HG03378 (cell line): ENCODE results near the gene SLC13A1.
"Not testable (repeated sequence)": the region's sequence is repeated elsewhere in the genome, so short reads cannot be mapped to it uniquely, and the experiment has no call there.

Experiments
- ATAC-seq: cut with Tn5 transposase; IDR thresholded peaks from one replicate; pipeline ENCODE4 v1.9.1; 2021; ENCODE audit warnings: mild to moderate bottlenecking, moderate library complexity; ENCODE audit not compliant: unreplicated experiment

SLC13A1 gene

GRCh38 chr7:123131961-123132360, 67.8 kb downstream of the SLC13A1 start:
- no peak for ATAC-seq

- no peak for ATAC-seq
Measured at GRCh38 chr7:123131556-123131955, 68.2 kb downstream of the SLC13A1 start.

DNA sequence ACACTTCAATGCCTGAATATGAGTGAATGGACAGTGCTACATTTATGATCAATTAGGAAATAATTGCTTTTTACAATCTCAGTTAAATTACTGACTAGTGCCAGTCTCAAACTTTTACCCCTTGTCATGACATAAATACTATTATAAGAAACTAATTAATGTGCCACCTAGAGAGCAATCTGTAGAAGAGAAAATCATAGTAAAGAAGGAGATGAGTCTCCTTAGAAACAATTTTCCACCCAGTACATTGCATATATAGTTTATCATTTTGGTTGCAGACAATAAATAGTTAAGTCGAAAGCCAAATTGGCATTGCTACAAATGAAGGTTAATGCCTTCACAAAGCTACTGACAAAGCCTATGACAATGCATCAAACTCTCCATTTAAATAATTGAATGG, 68.6 kb downstream of the SLC13A1 start:
- no peak for ATAC-seq

GRCh38 chr7:123126691-123127090, 73.1 kb downstream of the SLC13A1 start:
- no peak for ATAC-seq

DNA sequence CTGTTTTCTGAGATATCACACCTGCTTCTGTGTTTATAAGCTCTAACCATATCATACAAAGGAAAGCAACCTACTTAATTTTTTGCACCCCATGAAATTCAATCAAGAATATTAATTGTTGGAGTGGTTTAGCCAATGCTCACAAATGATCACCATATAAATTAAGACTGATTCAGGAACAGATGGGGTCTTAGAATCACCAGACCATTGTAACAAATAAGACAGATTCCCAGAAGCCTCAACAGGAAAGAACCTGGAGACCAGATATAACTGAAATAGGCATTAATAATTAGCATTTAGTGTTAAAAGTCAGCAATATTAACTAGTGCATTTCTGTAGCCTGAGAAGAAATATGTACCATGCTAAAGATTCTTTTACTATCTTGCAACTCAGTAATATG, 73.6 kb downstream of the SLC13A1 start:
- no peak for ATAC-seq

GRCh38 chr7:123125231-123125630, 74.5 kb downstream of the SLC13A1 start:
- ATAC-seq = no peak

DNA sequence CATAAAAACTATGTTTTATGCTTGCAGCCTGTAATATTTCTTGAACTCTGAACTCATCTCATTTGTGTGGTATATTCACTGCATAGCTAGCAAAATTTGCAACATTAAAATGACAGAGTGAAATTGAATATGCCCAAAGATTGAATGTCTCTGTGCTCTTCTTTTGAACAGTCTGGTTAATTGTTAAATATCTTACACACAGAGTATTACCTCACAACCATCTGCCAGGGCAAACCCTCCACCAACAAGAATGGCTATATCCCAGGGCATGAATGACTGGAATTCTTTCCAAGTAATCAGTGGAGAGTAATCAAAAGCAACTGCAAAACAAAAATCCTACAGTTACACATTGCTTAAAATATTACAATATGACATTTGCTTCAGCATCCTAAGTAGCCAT, 76.9 kb downstream of the SLC13A1 start:
- ATAC-seq = no peak

- no peak for ATAC-seq
Measured at GRCh38 chr7:123120286-123120685, 79.5 kb downstream of the SLC13A1 start.

GRCh38 chr7:123115331-123115730, 84.4 kb downstream of the SLC13A1 start:
- ATAC-seq = no peak

DNA sequence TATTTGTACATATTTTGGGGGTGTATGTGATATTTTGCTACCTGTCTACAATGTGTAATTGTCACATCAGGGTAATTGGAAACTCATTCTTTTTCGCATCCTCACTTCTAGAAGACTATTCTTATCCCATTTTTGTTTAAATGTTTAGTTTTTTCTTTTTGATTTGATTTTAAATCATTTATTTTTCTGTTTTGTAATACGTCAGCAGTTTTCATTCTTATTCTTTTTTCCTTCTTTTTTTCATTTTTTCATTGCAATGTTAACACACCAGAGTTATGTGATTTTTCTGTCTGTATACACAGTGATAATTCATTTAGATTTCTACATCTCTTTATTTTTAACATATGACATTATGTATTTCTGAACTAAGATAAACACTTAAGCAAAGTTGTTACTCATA, 85.5 kb downstream of the SLC13A1 start:
- ATAC-seq = no peak

GRCh38 chr7:123112833-123113232, 86.9 kb downstream of the SLC13A1 start:
- no peak for ATAC-seq

DNA sequence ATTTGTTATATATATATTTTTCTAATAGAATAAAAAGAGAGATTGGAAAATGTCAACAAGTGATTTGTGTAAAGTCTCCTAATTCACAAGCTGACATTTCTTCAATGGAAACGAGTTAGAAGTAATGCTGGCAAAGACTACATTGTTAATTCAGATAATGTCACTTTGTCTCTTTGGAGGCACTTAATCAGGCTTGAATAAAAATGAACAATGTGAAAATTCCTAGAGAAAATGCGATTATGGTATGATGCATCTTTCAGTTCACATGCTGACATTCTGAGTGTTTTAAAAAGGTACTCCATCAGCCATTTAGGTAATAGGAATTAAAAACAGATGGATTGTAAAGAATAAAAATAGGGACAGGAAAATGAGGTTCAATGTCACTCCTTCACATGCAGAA, 100.1 kb downstream of the SLC13A1 start:
- no peak for ATAC-seq

DNA sequence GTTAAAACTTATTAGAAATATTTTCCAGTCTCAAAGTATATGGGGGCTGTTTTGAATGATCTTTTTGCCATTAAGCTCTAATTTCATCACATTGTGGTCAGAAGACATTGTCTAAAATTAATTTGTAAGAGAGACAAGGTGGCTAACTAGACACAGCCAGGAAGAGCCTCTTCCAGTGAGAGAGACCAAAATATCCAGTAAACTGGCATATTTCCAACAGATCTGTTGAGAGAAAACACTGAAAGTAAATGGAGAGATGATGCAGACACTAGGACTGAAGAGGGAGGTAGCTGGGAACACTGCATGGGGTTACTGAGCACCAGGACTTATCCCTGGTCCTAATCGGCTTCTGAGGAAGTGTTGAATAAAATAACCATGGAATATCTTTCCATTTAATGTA, 102.8 kb downstream of the SLC13A1 start:
- ATAC-seq = no peak

DNA sequence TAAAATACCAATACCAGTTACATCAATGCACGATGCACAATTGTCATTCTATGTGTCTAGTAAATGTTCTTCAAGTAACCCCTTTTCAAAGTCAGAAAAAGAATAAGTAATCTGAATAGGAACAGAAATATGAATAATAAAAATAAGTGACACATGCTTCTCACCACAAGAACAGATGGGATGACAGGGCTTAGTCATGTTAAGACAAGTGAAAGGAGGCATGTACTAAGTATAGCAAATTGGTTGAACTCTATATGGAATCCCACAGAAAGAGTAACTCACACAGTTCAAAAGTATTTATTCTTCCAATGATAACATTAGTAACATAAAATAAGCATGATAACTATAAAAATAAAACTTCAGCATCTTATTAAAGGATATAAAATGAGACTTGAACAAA, 103.3 kb downstream of the SLC13A1 start:
- ATAC-seq = no peak

GRCh38 chr7:123090456-123090855, 109.3 kb downstream of the SLC13A1 start:
- ATAC-seq = no peak

- ATAC-seq = not testable (repeated sequence)
Measured at GRCh38 chr7:123086910-123087309, 112.9 kb downstream of the SLC13A1 start.

GRCh38 chr7:123084861-123085260, 114.9 kb downstream of the SLC13A1 start:
- ATAC-seq = not testable (repeated sequence)

- no peak for ATAC-seq
Measured at GRCh38 chr7:123079021-123079420, 120.7 kb downstream of the SLC13A1 start.

- peak; percentile 80 for ATAC-seq
Measured at GRCh38 chr7:123075838-123076467, 123.8 kb downstream of the SLC13A1 start.

- peak; percentile 85 for ATAC-seq
Measured at GRCh38 chr7:123070702-123071286, 129.0 kb downstream of the SLC13A1 start.

DNA sequence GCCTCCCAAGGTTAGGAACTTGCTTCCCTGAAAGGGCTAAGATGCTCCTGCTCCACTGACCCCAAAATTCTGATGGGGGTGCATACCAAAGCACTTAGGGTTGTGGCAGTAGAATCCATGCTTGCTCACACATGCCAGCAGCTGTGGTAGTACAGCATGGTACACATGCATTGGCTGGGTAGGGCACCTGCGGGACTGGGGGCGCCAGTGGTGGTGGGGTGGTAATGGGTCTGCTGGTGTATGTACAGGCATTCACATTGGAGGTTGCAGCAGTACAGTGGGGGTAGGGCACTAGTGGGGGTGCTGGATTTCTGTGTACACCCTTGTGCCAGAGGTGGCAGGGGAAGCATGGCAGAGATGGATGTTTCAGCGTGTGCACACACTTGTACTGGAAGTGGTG, 132.0 kb downstream of the SLC13A1 start:
- no peak for ATAC-seq
